ENCODE data around the gene MOB2. TPM values are rescaled to one million over a fixed set of nuclear protein-coding genes. Genes with fewer than 3 reads are reported as not detected.

MOB2 gene
- total RNA-seq, 2 donors from 2014 or later = 31.4 to 87.7 TPM

DNA sequence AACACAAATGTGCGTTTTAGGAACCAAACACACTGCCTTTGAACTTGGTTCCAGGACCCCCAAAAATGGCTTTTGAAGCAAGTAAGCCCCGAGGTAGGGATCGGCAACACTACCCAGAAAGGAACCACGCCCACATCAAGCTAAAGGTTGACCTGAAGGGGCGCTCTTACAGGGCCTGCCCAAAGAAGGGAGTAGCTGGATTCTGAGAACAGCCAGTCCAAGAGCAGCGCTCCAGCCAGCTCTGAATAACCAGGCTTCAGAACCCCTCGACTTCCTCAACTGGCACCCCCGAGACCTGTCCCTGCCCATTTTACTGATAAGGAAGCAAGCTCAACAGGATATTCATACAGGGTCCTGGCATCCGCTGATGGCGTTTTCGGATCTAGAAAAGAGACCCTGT lies 18.9 kb upstream of the MOB2 start:
- Histone ChIP-seq H3K27me3 (replicated peaks; ENCODE audit: insufficient read depth) (no peaks in the 10 kb centered on the region), H3K27ac (no peak overlapping the region), H3K4me3 (no peak overlapping the region), H3K9me3 (no peaks in the 10 kb centered on the region), H3K36me3 (no peaks in the 10 kb centered on the region), H3K4me1 (ENCODE audit: control insufficient read depth in 1 of 2, low read depth in 2 of 2) (peaks cover 52 to 87% of the 10 kb centered on the region in 2 donors)
- no peak for DNase-seq (ENCODE audit: low spot score)
- no peak for TF ChIP-seq CTCF (IDR thresholded peaks at IDR 0.05)
- no peak for ATAC-seq (ENCODE audit: insufficient number of reproducible peaks, low FRiP score, low read depth)

- no peaks in the 10 kb centered on the region for H3K36me3 ChIP-seq
- no peaks in the 10 kb centered on the region for H3K27me3 ChIP-seq (replicated peaks; ENCODE audit: insufficient read depth)
- no peak for DNase-seq (ENCODE audit: low spot score)
- no peak overlapping the region for H3K4me3 ChIP-seq
- TF ChIP-seq CTCF (IDR thresholded peaks at IDR 0.05) = no peak
- ATAC-seq (ENCODE audit: insufficient number of reproducible peaks, low FRiP score, low read depth) = no peak
- no peaks in the 10 kb centered on the region for H3K9me3 ChIP-seq
- H3K27ac ChIP-seq = peak overlapping the region in 1 of 2 donors; percentile 38
- H3K4me1 ChIP-seq (ENCODE audit: control insufficient read depth in 1 of 2, low read depth in 2 of 2) = peaks cover 52 to 86% of the 10 kb centered on the region in 2 donors
Observed at GRCh38 chr11:1504581-1505290, 18.2 kb upstream of the MOB2 start.

- no peaks in the 10 kb centered on the region for H3K27me3 ChIP-seq (replicated peaks; ENCODE audit: insufficient read depth)
- TF ChIP-seq CTCF (IDR thresholded peaks at IDR 0.05) = no peak
- H3K4me1 ChIP-seq (ENCODE audit: control insufficient read depth in 1 of 2, low read depth in 2 of 2) = peaks cover 46 to 80% of the 10 kb centered on the region in 2 donors
- no peak overlapping the region for H3K4me3 ChIP-seq
- ATAC-seq (ENCODE audit: insufficient number of reproducible peaks, low FRiP score, low read depth) (no peak), DNase-seq (ENCODE audit: low spot score) (no peak)
- no peaks in the 10 kb centered on the region for H3K36me3 ChIP-seq
- H3K9me3 ChIP-seq = no peaks in the 10 kb centered on the region
- H3K27ac ChIP-seq = peak overlapping the region; percentile 38 to 42
Observed at GRCh38 chr11:1504138-1504537, 17.6 kb upstream of the MOB2 start.

DNA sequence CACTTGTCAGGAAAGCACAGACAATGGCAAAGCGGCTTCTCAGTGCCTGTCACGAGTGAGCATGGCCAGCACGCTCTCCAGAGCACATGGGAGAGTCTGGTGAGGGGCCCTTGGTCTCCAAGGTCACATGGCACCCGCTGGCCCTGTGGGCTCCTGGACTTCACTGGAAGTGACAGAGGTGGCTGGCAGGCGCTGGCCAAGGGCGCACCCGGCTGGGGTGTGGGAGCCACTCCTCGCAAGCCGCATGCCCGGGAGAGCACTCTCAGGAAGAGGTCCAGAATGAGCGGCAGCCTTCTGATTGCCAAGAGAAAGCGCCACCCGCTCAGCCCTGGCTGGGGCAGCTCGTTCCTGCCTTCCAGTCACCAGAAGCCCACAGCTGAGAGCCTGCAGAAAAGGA lies 17.1 kb upstream of the MOB2 start:
- H3K27me3 ChIP-seq (replicated peaks; ENCODE audit: insufficient read depth) = no peaks in the 10 kb centered on the region
- no peaks in the 10 kb centered on the region for H3K36me3 ChIP-seq
- no peak for DNase-seq (ENCODE audit: low spot score)
- TF ChIP-seq CTCF (IDR thresholded peaks at IDR 0.05) = no peak
- ATAC-seq (ENCODE audit: insufficient number of reproducible peaks, low FRiP score, low read depth) = no peak
- no peak overlapping the region for H3K4me3 ChIP-seq
- H3K27ac ChIP-seq = peak overlapping the region; percentile 38 to 42
- H3K4me1 ChIP-seq (ENCODE audit: control insufficient read depth in 1 of 2, low read depth in 2 of 2) = peaks cover 42 to 76% of the 10 kb centered on the region in 2 donors
- H3K9me3 ChIP-seq = no peaks in the 10 kb centered on the region

GRCh38 chr11:1502954-1503707 lies 16.6 kb upstream of the MOB2 start:
- ATAC-seq (ENCODE audit: insufficient number of reproducible peaks, low FRiP score, low read depth) = no peak
- TF ChIP-seq CTCF (IDR thresholded peaks at IDR 0.05) = no peak
- Histone ChIP-seq H3K9me3 (no peaks in the 10 kb centered on the region), H3K4me3 (no peak overlapping the region), H3K4me1 (ENCODE audit: control insufficient read depth in 1 of 2, low read depth in 2 of 2) (peaks cover 36 to 70% of the 10 kb centered on the region in 2 donors), H3K27me3 (replicated peaks; ENCODE audit: insufficient read depth) (no peaks in the 10 kb centered on the region), H3K36me3 (no peaks in the 10 kb centered on the region), H3K27ac (peak overlapping the region; percentile 38 to 42)
- no peak for DNase-seq (ENCODE audit: low spot score)

Measured in thoracic aorta (tissue), 2 donors.